Stimulated activated CD8-positive, alpha-beta memory T cell treated with anti-CD3 and anti-CD28 coated beads, Interleukin-7, amount 100 ng/mL, for 24 hours (primary cell): ENCODE measurements around the gene FKBP11.
"Not testable (repeated sequence)": the region's sequence is repeated elsewhere in the genome, so short reads cannot be mapped to it uniquely, and the experiment has no call there.

Experiments used
- DNase-seq: peaks from one replicate; pipeline ENCODE4 v3.0.0-alpha.2; 2020; ENCODE audit warnings: low read depth

Gene FKBP11

DNA sequence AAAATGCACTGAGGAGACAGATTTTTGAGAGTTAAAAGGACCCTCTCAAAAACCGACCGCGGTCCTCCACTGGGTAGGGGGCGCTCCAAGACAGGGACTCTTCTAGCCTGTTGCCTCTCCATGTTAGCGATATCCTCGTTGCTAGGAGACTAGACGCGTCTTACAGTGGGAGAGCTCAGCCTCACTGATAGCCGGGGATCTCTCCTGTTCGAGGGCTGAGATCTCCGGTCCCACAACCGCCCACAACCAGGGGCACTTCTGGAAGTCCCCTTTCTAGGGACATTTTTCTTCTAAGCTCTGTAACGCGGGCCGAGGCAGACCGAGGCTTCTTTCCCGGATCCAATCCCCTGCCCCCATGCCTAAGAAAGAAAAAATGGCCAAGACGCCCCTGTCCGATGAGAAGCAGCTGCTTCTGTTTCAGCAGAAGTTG lies 21.3 kb downstream of the FKBP11 start:
- peak; percentile 72 for DNase-seq

DNA sequence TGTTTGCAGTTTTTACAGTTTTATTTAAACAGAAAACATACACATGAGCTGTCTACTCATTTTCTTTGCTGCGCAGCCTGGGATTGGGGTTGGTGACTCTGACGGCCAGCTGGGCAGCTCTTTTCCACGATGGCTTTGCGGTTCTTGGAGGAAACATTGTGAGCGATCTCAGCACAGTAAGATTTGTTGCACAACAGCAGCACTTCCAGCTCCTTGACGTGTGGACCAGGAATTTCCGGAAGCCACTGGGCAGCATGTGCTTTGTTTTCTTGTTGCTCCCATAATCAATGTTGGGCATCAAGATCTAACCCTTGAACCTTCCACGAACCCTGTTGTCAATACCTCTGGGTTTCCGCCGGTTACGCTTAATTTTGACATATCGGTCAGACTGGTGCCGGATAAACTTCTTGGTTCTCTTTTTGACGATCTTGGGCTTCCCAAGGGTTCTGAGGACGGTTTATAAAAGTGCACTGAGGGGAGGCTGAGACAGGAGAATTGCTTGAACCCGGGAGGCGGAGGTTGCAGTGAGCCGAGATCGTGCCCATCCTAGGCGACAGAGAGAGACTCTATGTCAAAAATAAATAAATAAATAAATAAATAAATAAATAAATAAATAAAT lies 21.8 kb downstream of the FKBP11 start:
- DNase-seq: no peak

DNA sequence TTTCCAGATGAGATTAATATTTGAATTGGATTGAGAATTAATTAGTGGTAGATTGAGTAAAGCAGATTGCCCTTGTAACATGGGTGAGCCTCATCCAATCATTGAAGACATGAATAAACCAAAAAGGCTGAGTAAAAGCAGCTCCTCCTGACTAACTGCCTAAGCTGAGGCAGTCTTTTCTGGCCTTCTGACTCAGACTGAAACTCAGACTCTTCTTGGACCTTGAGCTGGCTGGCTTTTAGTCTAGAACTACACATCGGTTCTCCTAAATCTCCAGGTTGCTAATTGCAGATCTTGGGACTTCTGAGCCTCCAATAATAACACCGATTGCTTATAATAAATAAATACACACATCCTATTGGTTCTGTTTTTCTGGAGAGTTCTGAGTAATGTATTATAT lies 24.0 kb downstream of the FKBP11 start:
- no peak for DNase-seq

DNA sequence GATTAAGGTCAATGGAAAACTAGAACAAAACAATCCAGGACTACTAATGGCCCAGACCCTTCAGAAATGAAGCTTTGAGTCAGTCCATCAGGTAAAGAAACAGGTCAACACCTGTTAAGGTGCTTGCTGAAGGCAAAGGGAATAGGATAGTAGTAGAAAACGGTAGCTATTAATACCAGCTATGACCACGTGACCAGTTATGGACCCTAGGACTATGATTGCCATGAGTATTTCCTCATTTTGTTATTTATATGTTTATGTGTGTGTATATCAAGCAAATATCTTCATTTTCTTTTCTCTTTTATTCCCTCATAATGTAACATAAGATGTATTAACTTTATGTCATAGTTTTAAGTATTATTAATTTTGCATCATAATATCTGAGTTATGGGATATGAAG lies 25.6 kb downstream of the FKBP11 start:
- DNase-seq: no peak

DNA sequence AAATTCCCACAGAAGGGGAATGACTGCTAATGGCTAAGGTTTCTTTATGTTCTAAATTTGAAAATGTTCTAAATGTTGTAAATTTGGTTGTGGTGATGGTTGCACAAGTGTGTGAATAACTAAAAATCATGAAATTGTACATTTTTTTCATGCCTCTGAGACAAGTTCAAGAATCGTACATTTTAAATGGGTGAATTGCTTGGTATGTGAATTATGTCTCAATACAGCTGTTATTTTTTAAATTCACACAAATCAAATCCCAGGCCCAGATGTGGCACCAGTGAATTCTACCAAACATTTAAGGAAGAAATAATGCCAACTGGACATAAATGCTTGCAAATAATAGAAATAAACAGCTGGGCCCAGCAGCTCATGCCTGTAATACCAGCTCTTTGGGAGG lies 31.0 kb downstream of the FKBP11 start:
- no peak for DNase-seq

- DNase-seq: peak; percentile 48
These were observed 34.5 kb downstream of the FKBP11 start for GRCh38 chr12:48890657-48891418.

DNA sequence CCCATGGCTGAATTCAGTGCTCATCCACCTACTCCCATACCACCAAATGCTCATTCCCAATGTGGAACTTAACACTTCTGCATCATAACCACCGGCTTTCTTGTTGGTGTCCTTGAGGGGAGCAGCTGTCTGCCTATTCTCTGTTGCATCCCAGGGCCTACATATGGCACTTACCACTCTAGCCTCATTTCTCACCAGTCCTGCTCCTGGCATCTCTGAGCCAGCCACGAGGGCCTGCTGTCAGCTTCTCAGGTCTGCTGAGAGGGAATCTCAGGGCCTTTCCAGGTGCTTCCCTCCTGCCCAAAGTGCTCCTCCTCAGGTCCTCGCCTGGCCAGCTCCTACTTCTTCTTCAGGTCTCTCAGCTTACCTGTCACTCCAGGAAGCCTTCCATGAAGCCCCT lies 35.6 kb downstream of the FKBP11 start:
- DNase-seq: no peak

GRCh38 chr12:48883305-48884161 lies 41.8 kb downstream of the FKBP11 start:
- no peak for DNase-seq

DNA sequence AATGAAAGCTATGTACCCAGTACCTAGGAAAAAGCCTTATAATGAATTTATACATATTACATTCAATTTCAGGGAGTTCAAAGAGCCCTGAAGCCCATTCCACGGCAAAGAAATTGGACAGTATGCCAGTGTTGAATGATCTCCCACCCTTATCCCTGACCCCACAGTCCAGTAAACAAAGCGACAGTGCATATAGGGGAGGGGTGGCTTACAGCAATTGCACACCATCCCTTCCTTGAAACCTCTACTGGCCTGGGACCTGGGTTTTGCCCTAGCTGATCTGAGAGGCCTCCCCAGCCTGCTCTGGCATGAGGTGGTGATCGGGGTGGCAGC lies 42.4 kb downstream of the FKBP11 start:
- DNase-seq: no peak

DNA sequence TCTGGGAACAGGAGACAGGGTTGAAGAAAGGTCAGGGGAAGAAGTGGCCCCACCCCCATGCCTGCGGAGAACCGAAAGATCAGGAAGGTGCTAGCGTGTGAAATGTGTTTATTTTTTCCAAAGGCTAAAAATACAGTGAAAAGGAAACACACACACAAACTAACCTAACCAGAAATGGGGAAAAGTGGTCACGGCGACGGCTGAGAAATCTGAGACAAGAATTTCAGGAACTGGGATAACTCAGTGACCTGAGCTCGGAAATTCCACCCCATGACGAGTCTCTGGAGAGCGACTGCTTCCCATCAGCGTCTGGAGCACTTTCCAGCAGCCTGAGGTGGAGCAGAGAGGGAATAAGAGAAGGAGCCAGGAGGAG lies 43.0 kb downstream of the FKBP11 start:
- no peak for DNase-seq

DNA sequence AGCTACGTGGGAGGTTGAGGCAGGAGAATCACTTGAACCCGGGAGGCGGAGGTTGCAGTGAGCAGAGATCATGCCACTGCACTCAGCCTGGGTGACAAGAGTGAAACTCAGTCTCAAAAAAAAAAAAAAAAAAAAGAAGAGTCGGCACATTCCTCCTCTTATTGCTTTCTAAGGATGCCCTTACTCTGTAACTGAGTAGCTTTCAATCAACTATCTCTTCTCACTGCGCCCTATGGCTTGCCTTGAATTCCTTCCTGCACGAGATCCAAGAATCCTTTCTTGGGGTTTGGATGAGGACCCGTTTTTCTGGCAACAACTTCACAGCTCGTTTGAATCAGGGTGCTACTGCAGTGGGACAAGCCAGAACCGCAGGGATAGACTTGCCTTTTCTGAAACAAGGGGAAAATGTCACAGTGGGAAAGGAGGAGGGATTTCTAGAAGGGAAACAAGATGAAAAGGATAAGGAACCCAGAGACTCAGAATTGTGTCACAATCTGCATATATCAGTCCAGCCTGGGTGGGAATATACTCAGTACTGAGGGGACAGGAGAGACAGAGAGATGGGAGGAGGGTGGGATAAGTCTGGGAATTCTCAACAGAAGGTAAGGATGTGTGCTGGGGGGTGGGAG lies 43.5 kb downstream of the FKBP11 start:
- DNase-seq: no peak

DNA sequence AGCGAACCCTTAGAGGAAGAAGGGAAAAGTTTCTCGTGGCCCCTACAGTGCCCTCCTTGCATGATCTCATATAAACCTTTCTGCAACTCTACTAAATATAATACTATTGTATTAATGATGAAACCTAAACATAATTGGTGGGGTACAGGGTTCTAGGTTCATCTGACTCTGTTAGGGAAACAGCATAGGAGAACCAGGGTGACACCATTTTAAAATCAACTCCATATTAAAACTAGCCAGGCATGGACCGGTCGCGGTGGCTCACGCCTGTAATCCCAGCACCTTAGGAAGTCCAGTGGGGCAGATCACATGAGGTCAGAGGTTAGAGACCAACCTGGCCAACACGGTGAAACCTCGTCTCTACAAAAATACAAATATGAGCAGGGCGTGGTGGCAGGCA lies 44.6 kb downstream of the FKBP11 start:
- no peak for DNase-seq

DNA sequence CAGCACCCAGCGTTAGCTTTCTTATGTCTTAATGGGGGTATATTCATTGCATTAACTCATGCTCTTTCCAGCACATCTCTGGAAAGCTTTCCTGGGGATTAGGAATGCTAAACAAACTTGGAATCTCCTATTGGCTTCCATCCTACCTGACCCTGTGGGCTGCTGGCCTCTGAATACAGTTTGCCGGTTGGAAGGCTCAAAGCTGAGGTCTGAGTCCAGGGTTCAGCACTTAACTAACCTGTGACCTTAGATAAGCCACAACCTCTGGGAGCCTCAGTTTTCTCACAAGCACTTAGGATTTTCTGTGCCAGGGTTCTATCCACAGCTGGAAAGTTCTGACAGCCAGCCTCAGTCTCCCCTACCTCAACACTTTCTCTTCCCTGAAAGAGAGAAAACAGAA lies 46.7 kb downstream of the FKBP11 start:
- DNase-seq: no peak

- DNase-seq: no peak
These were observed 49.3 kb downstream of the FKBP11 start for GRCh38 chr12:48875944-48876515.

- not testable (repeated sequence) for DNase-seq
These were observed 51.8 kb downstream of the FKBP11 start for GRCh38 chr12:48873534-48873933.

DNA sequence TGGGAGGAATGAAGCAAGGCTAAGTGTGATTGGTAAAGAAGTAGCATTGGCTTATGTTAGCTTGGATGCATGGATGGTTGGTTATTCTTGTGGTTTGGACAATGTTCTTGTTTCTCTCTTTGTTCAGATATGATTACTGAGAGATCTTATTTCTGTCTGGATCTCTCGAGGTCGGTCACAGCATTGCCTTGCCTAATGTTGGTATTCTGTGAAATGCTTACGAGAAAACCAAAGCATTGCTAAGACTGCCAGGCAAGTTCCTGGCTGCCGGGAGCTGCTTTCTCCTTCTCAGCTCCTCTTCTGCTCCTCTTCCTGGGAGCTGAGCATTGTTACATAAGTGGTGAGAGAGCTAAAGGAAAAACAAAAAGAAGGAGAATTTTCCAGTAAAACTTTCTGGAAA lies 52.2 kb downstream of the FKBP11 start:
- no peak for DNase-seq
